GM12864 (cell line): ENCODE measurements around the gene TMEM208.

ENCODE experiments used
- DNase-seq: peaks from one replicate; pipeline ENCODE4 v3.0.0-alpha.2; 2011; ENCODE audit warnings: low read depth
- H3K4me3 ChIP-seq: 2 replicates; pipeline ENCODE4 v1.5.1; 2011; ENCODE audit warnings: mild to moderate bottlenecking, low read depth, low read length, control low read depth
- TF ChIP-seq, protein P1 (sequence below): IDR thresholded peaks from 2 replicates; pipeline ENCODE4 v1.5.1; 2011; ENCODE audit warnings: low read depth, mild to moderate bottlenecking, moderate library complexity, low read length, control low read depth, inconsistent platforms; ENCODE audit errors: missing control alignments

Gene TMEM208

DNA sequence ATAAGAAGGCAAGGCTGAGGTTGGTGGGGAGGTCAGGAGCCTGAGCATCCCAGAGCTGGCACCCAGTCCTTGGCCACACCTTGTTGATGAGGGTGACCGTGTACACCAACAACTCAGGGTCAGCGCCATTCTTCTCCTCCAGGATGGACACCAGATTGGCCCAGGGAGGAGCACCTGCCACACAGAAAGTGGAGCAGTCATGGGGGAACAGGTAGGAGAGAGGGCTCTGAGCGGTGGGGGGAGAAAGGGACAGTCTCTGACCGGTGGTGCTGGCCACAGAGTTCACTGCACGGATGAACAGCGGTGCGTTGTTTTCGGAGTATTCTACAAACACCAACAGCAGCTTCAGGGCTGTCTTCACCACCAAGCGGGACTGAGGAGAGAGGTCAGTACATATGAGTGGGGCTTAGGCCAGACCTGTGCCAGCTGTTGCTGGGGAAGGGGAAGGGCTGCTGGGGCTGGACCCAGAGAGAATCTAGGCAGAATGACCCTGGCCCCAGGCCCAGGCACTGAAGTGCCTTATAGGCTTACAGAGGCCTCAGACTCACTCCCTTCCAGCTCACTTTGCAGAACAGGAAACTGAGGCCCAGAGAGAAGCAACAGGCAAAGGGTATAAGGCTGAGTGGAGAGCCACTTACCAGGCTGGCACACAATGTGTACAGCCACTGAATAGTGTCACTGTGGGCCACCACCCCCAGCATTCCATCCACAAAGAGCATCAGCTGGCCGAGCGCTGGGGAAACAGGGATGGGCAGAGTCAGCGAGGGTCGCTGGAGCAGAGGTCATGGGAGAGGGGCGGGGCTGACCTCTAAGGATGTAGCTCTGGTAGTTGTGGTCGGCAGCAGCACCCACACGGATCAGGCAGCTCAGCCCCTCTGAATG is 10.7 kb downstream of the TMEM208 start:
- DNase-seq = no peak
- TF ChIP-seq, protein P1, sequence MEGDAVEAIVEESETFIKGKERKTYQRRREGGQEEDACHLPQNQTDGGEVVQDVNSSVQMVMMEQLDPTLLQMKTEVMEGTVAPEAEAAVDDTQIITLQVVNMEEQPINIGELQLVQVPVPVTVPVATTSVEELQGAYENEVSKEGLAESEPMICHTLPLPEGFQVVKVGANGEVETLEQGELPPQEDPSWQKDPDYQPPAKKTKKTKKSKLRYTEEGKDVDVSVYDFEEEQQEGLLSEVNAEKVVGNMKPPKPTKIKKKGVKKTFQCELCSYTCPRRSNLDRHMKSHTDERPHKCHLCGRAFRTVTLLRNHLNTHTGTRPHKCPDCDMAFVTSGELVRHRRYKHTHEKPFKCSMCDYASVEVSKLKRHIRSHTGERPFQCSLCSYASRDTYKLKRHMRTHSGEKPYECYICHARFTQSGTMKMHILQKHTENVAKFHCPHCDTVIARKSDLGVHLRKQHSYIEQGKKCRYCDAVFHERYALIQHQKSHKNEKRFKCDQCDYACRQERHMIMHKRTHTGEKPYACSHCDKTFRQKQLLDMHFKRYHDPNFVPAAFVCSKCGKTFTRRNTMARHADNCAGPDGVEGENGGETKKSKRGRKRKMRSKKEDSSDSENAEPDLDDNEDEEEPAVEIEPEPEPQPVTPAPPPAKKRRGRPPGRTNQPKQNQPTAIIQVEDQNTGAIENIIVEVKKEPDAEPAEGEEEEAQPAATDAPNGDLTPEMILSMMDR = no peak
- no peak overlapping the region for H3K4me3 ChIP-seq

DNA sequence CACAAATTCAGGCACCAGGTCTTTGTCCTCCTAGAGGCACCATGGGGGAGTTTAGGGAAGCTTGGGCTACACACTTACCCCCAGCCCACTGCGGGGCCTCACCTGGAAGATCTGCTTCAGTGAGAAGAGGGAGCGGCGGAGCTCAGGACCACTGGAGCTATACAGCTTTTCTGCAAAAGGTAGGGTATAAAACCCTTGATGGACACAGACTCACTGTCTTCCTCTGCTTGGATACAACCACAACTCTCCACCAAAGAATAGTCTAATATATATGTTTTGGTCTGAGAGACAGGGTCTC is 11.3 kb downstream of the TMEM208 start:
- TF ChIP-seq, protein P1 = no peak
- DNase-seq = no peak
- H3K4me3 ChIP-seq = no peak overlapping the region

DNA sequence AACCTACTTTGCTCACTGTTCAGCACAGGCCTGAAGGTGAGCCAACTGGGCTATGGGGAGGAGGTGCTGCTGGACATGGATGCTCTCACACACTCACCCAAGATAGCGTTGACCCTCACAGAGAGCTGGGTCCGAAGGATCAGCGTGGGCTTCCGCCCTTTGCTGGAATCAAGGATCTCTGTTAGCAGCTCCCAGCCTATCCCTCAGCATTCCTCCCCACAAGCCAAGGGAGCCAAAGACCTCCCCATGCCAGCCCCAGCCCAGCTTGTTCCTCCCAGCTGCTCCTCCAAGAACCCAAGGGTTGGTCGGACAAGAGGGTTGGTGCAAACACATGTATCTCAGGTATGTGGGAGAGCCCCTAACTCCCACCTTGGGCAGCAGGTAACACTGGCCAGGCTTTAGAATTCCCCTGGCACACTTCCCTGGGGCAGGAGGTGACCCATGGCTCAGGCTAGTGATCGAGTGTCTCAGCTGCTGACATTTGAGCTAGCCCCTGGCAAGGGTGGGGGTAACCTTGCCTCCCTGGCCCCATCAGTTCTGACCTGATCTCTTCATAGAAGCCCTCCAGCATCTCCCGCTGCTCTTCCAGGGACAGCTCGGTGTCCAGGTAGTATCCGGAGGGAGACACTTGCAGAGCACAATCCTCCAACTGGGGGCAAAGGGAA is 12.0 kb downstream of the TMEM208 start:
- TF ChIP-seq, protein P1 = no peak
- no peak overlapping the region for H3K4me3 ChIP-seq
- DNase-seq = no peak

DNA sequence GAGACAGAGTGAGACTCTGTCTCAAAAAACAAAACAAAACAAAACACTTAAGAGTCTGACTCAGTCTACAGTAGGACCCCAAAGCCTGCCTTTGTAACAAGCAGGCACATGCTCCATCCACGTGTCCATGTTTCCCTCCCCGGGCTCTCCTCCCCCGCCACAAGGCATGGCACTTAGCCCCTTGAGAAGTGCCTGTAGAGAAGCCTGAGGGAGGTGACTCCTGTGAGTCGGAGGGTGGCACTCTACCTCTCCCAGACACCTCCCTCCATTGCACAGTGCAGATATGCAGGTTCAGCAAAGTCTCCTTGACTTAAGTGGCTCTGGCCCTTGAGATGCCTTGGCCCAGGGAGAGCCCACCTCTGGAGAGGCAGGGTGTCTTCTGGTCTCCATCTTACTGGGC is 13.6 kb downstream of the TMEM208 start:
- H3K4me3 ChIP-seq = no peak overlapping the region
- DNase-seq = no peak
- TF ChIP-seq, protein P1 = no peak

DNA sequence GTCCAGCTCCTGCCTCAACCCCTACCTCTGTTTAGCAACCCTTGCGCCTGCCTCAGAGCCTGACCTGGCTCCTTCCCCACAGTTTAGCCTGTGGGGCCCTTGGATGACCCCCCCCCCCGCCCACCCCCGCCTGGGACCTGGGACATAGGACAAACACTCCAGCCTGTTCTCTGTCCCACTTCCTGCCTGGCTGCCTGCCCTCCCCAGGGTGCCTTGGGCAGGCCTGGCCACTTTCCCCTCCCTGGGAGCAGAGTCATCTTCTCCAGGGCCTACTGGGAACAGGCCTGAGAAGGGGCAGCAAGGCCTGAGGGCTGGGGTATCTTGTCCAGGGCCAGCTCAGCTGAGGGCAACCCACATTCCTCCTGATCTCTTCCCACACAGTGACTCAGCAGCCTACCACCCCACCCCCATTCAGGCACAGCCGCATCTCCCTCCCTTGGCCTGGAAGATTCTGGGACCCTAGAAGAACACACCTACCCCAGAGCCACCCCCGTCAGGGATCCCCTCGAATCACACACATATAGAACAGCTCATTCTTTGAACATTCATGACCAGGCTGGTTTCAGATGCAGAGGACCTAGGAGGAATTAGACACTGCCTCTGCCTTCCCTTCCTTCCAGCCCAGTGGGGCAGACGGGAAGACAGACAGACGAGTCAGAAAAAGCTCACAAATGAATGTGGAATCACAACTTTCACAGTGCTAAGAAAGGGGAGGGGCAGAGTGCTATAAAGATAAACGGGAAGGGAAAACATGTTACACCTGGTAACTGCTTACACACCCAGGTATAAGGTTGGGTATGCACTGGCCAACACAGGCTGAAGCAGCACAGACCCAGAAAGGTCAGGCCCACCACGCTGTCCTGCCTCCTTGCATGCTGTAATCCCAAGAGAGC is 14.3 kb downstream of the TMEM208 start:
- no peak overlapping the region for H3K4me3 ChIP-seq
- TF ChIP-seq, protein P1 = no peak
- DNase-seq = no peak

DNA sequence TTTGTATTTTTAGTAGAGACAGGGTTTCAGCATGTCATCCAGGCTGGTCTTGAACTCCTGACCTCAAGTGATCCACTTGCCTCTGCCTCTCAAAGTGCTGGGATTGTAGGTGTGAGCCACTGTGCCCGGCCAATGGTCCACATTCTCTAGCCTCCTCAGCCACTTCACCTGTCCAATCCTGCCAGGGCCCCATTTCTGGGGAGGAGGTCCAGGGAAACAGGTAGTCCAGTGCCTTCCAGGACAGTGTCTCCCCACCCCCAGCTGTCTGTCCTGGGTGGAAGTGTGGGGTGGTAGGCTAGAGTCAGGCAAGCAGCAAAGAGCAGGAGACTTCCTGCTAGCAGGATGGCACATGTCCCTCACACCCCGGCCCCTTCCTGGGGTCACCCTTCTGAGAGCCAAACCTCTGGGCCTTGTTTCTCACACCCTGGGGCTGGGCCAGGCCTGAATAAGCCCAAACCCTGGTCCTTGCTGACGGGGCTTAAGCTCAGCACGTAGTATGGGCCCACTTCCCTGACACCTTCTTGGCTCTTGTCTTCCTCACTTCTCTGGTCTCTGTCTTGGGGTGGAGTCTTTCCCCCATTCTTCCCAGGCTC is 15.3 kb downstream of the TMEM208 start:
- no peak for DNase-seq
- TF ChIP-seq, protein P1 = no peak
- H3K4me3 ChIP-seq = no peak overlapping the region
